GM12878 (cell line): ENCODE measurements around the gene TRRAP. TPM values are rescaled to one million over a fixed set of nuclear protein-coding genes. Genes with fewer than 3 reads are reported as not detected.
A peak's percentile ranks its signal among the peaks of the same experiment; 100 is the strongest.

Source experiments
- microRNA-seq: library from miRNA; unstranded; fragments of <30 nt; microRNA quantifications from one replicate; pipeline ENCODE4, GENCODE V29; 2018
- polyA plus RNA-seq, 11 experiments: library from polyadenylated mRNA; depleted of rRNA in 4 of 11; unstranded in 6 of 11; stranded (reverse) in 5 of 11; fragments of >200 nt; fragmentation: Nextera tagmentation in 4 of 11; fragmentation: Illumina TruSeq in 1 of 11; extraction: Ambion mirVana in 4 of 11; extraction: Trizol in 1 of 11; gene quantifications; 1 replicate in 1 of 11; 2 replicates in 10 of 11; pipeline versions ENCODE4 v1.2.1 to v1.2.3, GENCODE V29; 2011 to 2016; ENCODE audit warnings: inconsistent platforms in 2 of 11, missing spikeins in 2 of 11, low read depth in 1 of 11
- small RNA-seq: library from RNA; depleted of rRNA; stranded (forward); fragments of <200 nt; gene quantifications from one replicate; pipeline ENCODE3, GENCODE V24; 2014
- total RNA-seq, 4 experiments: library from RNA; depleted of rRNA in 3 of 4; stranded (reverse); fragments of >200 nt in 3 of 4; fragmentation: Illumina TruSeq in 1 of 4; extraction: Trizol in 1 of 4; gene quantifications; 2 replicates each; pipeline versions ENCODE4 v1.2.1 to v1.2.3, GENCODE V29; 2013 to 2021

The TRRAP gene
- total and polyA plus RNA-seq, 10 of the 15 experiments (the other 5 are each of a cell fraction or from before 2014, with no cell fraction given) = 1.1 to 39.3 (median 8.5) TPM

Small RNA genes within 50 kb of the gene (microRNA-seq; reads per million reads assigned to microRNA genes)
- gene MIR3609 = 5.8 reads per million, percentile 33 among the genes with 10 or more reads in this experiment

Small RNA genes within 50 kb of the gene (small RNA-seq; reads per million reads assigned to genes)
- 1.8 reads per million, percentile 56 among the genes with 10 or more reads in this experiment for gene MIR3609

Other genes starting within 250 kb of the TRRAP start
- 0.11 TPM in 1 of 2 replicates, not detected in the other for gene TMEM130, start 8.5 kb upstream of the TRRAP start, total RNA-seq (2014; rRNA removed)
- not detected in 2 replicates for gene TMEM130, start 8.5 kb upstream of the TRRAP start, total RNA-seq (2014; rRNA removed; fragmentation: Illumina TruSeq; extraction: Trizol)
- not detected in 2 replicates for gene TMEM130, start 8.5 kb upstream of the TRRAP start, total RNA-seq (2021)
- gene TMEM130, start 8.5 kb upstream of the TRRAP start, polyA plus RNA-seq (2011; rRNA removed) = 0.06 and 0.15 TPM in 2 replicates
- 0.04 TPM in 1 of 2 replicates, not detected in the other for gene TMEM130, start 8.5 kb upstream of the TRRAP start, polyA plus RNA-seq (2014; fragmentation: Illumina TruSeq; extraction: Trizol)
- not detected for gene TMEM130, start 8.5 kb upstream of the TRRAP start, polyA plus RNA-seq (2014; fragmentation: Nextera tagmentation; extraction: Ambion mirVana)
- not detected in 2 replicates for gene TMEM130, start 8.5 kb upstream of the TRRAP start, polyA plus RNA-seq (2014; rRNA removed)
- gene TMEM130, start 8.5 kb upstream of the TRRAP start, polyA plus RNA-seq (2016; fragmentation: Nextera tagmentation; extraction: Ambion mirVana) = not detected